Astrocyte (in vitro differentiated cells and primary cell): ENCODE results near the gene PHLPP2.

Experiments used
- CTCF ChIP-seq: IDR thresholded peaks from 2 replicates; pipeline ENCODE4 v1.5.1; 2011; ENCODE audit warnings: low read depth, mild to moderate bottlenecking, inconsistent platforms, low read length, moderate library complexity; ENCODE audit not compliant: insufficient read depth
- EZH2 ChIP-seq: IDR thresholded peaks from 2 replicates; pipeline ENCODE4 v1.6.1; 2012; ENCODE audit warnings: mild to moderate bottlenecking, low read length, inconsistent platforms; ENCODE audit not compliant: insufficient read depth

- no peak for TF ChIP-seq EZH2
- TF ChIP-seq CTCF: no peak
Observed at GRCh38 chr16:71628810-71629209, 95.7 kb downstream of the PHLPP2 start.
